Small intestine (tissue), 7 donors: Measurements from ENCODE around the gene PPIL4. TPM values are rescaled to one million over a fixed set of nuclear protein-coding genes. Genes with fewer than 3 reads are reported as not detected.

Experiments
- DNase-seq, 2 donors: peaks; one replicate each; pipeline versions ENCODE4 v3.0.0 to v3.0.0-alpha.2; 2013
- FAIRE-seq: peaks from 2 replicates; lab custom pipeline; 2012; peaks lifted over from hg19 to GRCh38; lab: Jason Lieb, UNC
- H3K27ac ChIP-seq, 3 donors: one replicate each; pipeline ENCODE4 v1.5.1; 2013; ENCODE audit warnings: low read length in 2 of 3, mild to moderate bottlenecking in 2 of 3, control low read depth in 1 of 3, inconsistent platforms in 1 of 3, low read depth in 1 of 3, moderate library complexity in 1 of 3
- H3K27me3 ChIP-seq, 3 donors: one replicate each; pipeline ENCODE4 v1.6.1; 2013; ENCODE audit warnings: low read length in 3 of 3, inconsistent platforms in 1 of 3; ENCODE audit not compliant: control insufficient read depth in 3 of 3, insufficient read depth in 3 of 3
- H3K36me3 ChIP-seq, 3 donors: one replicate each; pipeline ENCODE4 v1.6.1; 2013; ENCODE audit warnings: low read length in 3 of 3, inconsistent platforms in 1 of 3, low read depth in 1 of 3, mild to moderate bottlenecking in 1 of 3, moderate library complexity in 1 of 3; ENCODE audit not compliant: control insufficient read depth in 3 of 3, insufficient read depth in 2 of 3
- H3K4me1 ChIP-seq, 3 donors: one replicate each; pipeline ENCODE4 v1.6.1; 2013; ENCODE audit warnings: low read length in 2 of 3, inconsistent platforms in 1 of 3, low read depth in 1 of 3, mild to moderate bottlenecking in 1 of 3, moderate library complexity in 1 of 3; ENCODE audit not compliant: control insufficient read depth in 3 of 3, insufficient read depth in 2 of 3
- H3K4me3 ChIP-seq, 3 donors: one replicate each; pipeline ENCODE4 v1.5.1; 2013; ENCODE audit warnings: low read length in 3 of 3, control low read depth in 1 of 3, inconsistent platforms in 1 of 3, low read depth in 1 of 3, mild to moderate bottlenecking in 1 of 3, moderate library complexity in 1 of 3
- H3K9me3 ChIP-seq, 2 donors: one replicate each; pipeline ENCODE4 v1.6.1; 2013; ENCODE audit warnings: low read depth in 1 of 2, low read length in 1 of 2; ENCODE audit not compliant: control insufficient read depth in 2 of 2, insufficient read depth in 1 of 2
- WGBS, 3 donors: extraction: QIAGEN DNeasy Blood & Tissue Kit; methylation state at CpG; one replicate each; pipeline ENCODE4 v1.1.7; 2013; 5-methylcytosine and 5-hydroxymethylcytosine counted together
- polyA plus RNA-seq, 4 donors: library from polyadenylated mRNA; stranded (reverse) in 3 of 4; unstranded in 1 of 4; fragments of 200-250 nt in 3 of 4; fragments of 120-200 nt in 1 of 4; gene quantifications; one replicate each; pipeline versions ENCODE4 v1.2.1 to v1.2.3, GENCODE V29; 2013
- donor health status: healthy with polysubstance abuse.
- donor health status: control.
- donor health status: control.
- donor health status: Bipolar disorder and iron deficiency.
- donor health status: healthy.

The PPIL4 gene
- polyA plus RNA-seq, 4 donors, result 15.1 to 34.8 (median 16.2) TPM

GRCh38 chr6:149551920-149552319, 6.1 kb upstream of the PPIL4 start:
- Histone ChIP-seq H3K4me3 (no peak overlapping the region), H3K27me3 (peaks cover 0 to 11% (median 3%) of the 10 kb centered on the region in 3 donors), H3K27ac (no peak overlapping the region), H3K36me3 (no peaks in the 10 kb centered on the region), H3K4me1 (no peaks in the 10 kb centered on the region), H3K9me3 (no peaks in the 10 kb centered on the region)
- no peak for DNase-seq
- FAIRE-seq, result no peak
- WGBS, 3 donors, result 69 to 83% (median 74%) methylated on average over 5 of the region's 5 CpGs

- H3K9me3 ChIP-seq, result no peaks in the 10 kb centered on the region
- H3K27me3 ChIP-seq, result peaks cover 0 to 3% (median 0%) of the 10 kb centered on the region in 3 donors
- peaks cover 2 to 7% (median 7%) of the 10 kb centered on the region in 3 donors for H3K4me1 ChIP-seq
- peaks cover 0 to 4% (median 0%) of the 10 kb centered on the region in 3 donors for H3K36me3 ChIP-seq
- WGBS, 3 donors, result 0% methylated on average over 16 of the region's 16 CpGs
- H3K27ac ChIP-seq, result peak overlapping the region; percentile 68 to 94 (median 94)
- H3K4me3 ChIP-seq, result peak overlapping the region; percentile 72 to 96 (median 82)
- no peak for FAIRE-seq
- DNase-seq, result peak; percentile 51 to 76
These were observed 537 bp downstream of the PPIL4 start for GRCh38 chr6:149545258-149545753.

- Histone ChIP-seq H3K27ac (peak overlapping the region in 2 of 3 donors; percentile 68 to 94), H3K4me1 (peaks cover 2 to 7% (median 7%) of the 10 kb centered on the region in 3 donors), H3K27me3 (peaks cover 0 to 3% (median 0%) of the 10 kb centered on the region in 3 donors), H3K9me3 (no peaks in the 10 kb centered on the region), H3K4me3 (peak overlapping the region; percentile 72 to 96 (median 82)), H3K36me3 (peaks cover 0 to 9% (median 0%) of the 10 kb centered on the region in 3 donors)
- peak in 1 of 2 donors; percentile 24 for DNase-seq
- FAIRE-seq, result no peak
- 11 to 29% (median 16%) methylated on average over 12 of the region's 12 CpGs for WGBS, 3 donors
These were observed 1.1 kb downstream of the PPIL4 start for GRCh38 chr6:149544646-149545257.

GRCh38 chr6:149541139-149541538, 4.7 kb downstream of the PPIL4 start:
- FAIRE-seq, result no peak
- WGBS, 3 donors, result 84 to 96% (median 90%) methylated on average over 2 of the region's 2 CpGs

GRCh38 chr6:149534742-149535141, 11.1 kb downstream of the PPIL4 start:
- Histone ChIP-seq H3K36me3 (peaks cover 7 to 45% (median 17%) of the 10 kb centered on the region in 3 donors), H3K4me3 (no peak overlapping the region), H3K9me3 (no peaks in the 10 kb centered on the region), H3K27me3 (no peaks in the 10 kb centered on the region), H3K4me1 (no peaks in the 10 kb centered on the region), H3K27ac (no peak overlapping the region)
- DNase-seq, result no peak
- no peak for FAIRE-seq
- 96 to 100% (median 97%) methylated on average over 1 of the region's 1 CpG for WGBS, 3 donors

More at GRCh38 chr6:149541139-149541538, 4.7 kb downstream of the PPIL4 start:
- peaks cover 5 to 27% (median 8%) of the 10 kb centered on the region in 3 donors for H3K36me3 ChIP-seq
- no peak overlapping the region for H3K4me3 ChIP-seq
- no peak overlapping the region for H3K27ac ChIP-seq
- H3K27me3 ChIP-seq, result no peaks in the 10 kb centered on the region
- DNase-seq, result no peak
- H3K4me1 ChIP-seq, result peaks cover 2 to 7% (median 5%) of the 10 kb centered on the region in 3 donors
- no peaks in the 10 kb centered on the region for H3K9me3 ChIP-seq

GRCh38 chr6:149529650-149530049, 16.2 kb downstream of the PPIL4 start:
- no peaks in the 10 kb centered on the region for H3K27me3 ChIP-seq
- WGBS, 3 donors, result 93 to 97% (median 97%) methylated on average over 5 of the region's 5 CpGs
- no peak overlapping the region for H3K4me3 ChIP-seq
- H3K36me3 ChIP-seq, result peaks cover 4 to 45% (median 12%) of the 10 kb centered on the region in 3 donors
- DNase-seq (no peak), FAIRE-seq (no peak)
- no peaks in the 10 kb centered on the region for H3K4me1 ChIP-seq
- H3K27ac ChIP-seq, result no peak overlapping the region
- H3K9me3 ChIP-seq, result no peaks in the 10 kb centered on the region

- Histone ChIP-seq H3K27me3 (no peaks in the 10 kb centered on the region), H3K4me1 (no peaks in the 10 kb centered on the region), H3K36me3 (peaks cover 3 to 9% (median 4%) of the 10 kb centered on the region in 3 donors), H3K9me3 (no peaks in the 10 kb centered on the region), H3K27ac (no peak overlapping the region), H3K4me3 (no peak overlapping the region)
- WGBS, 3 donors, result 83 to 97% (median 96%) methylated on average over 1 of the region's 1 CpG
- FAIRE-seq (no peak), DNase-seq (no peak)
These were observed 30.3 kb downstream of the PPIL4 start for GRCh38 chr6:149515494-149515893.

GRCh38 chr6:149513915-149514314, 31.9 kb downstream of the PPIL4 start:
- 86 to 92% (median 91%) methylated on average over 5 of the region's 5 CpGs for WGBS, 3 donors
- no peak for FAIRE-seq

More at GRCh38 chr6:149513915-149514314, 31.9 kb downstream of the PPIL4 start:
- Histone ChIP-seq H3K4me1 (no peaks in the 10 kb centered on the region), H3K27me3 (no peaks in the 10 kb centered on the region), H3K9me3 (no peaks in the 10 kb centered on the region), H3K27ac (no peak overlapping the region), H3K4me3 (no peak overlapping the region), H3K36me3 (peaks cover 3 to 14% (median 4%) of the 10 kb centered on the region in 3 donors)
- DNase-seq, result no peak
